Panc1 (cell line): ENCODE results near the gene PINLYP. TPM values are rescaled to one million over a fixed set of nuclear protein-coding genes. Genes with fewer than 3 reads are reported as not detected.

Experiments
- ATAC-seq: fragments of 200-7000 bp; cut with Tn5 transposase; 2 replicates; pipeline ENCODE4 v1.9.1; 2020; ENCODE audit warnings: mild to moderate bottlenecking, moderate library complexity
- BruUV-seq: library from RNA; stranded (reverse); fragments of 400-500 nt; replicated peaks from 2 replicates; lab custom pipeline; 2021; lab: Mats Ljungman, UMichigan
- CTCF ChIA-PET: fragments of 300-600 bp; sonication (Branson Sonifier 250); formaldehyde crosslinking; loops from one replicate; lab custom pipeline; 2022; ENCODE audit warnings: antibody characterized with exemption; lab: Charles Lee
- POLR2A ChIA-PET: fragments of 300-600 bp; sonication (Branson Sonifier 250); formaldehyde crosslinking; loops from one replicate; lab custom pipeline; 2022; ENCODE audit warnings: antibody characterized with exemption; lab: Charles Lee
- DNase-seq: peaks from one replicate; pipeline ENCODE4 v3.0.0-alpha.2; 2010; ENCODE audit warnings: low read depth, low spot score
- H3K27ac ChIP-seq: 2 replicates; pipeline ENCODE4 v1.5.1; 2011; ENCODE audit warnings: mild to moderate bottlenecking, low read length, inconsistent platforms
- H3K27me3 ChIP-seq: fragments of 200-500 bp; sonication (Bioruptor generic); 2 replicates; pipeline ENCODE4 v1.6.0; 2014; ENCODE audit warnings: low read length, inconsistent platforms; ENCODE audit not compliant: control insufficient read depth, insufficient read depth
- H3K36me3 ChIP-seq: fragments of 200-500 bp; sonication (Bioruptor generic); 2 replicates; pipeline ENCODE4 v1.5.1; 2014; ENCODE audit warnings: inconsistent platforms, mild to moderate bottlenecking, low read length, moderate library complexity; ENCODE audit not compliant: control insufficient read depth, insufficient read depth
- H3K4me1 ChIP-seq: 2 replicates; pipeline ENCODE4 v1.5.1; 2011; ENCODE audit warnings: inconsistent platforms, mild to moderate bottlenecking, low read length, moderate library complexity; ENCODE audit not compliant: control insufficient read depth, insufficient read depth
- H3K4me3 ChIP-seq, 2 experiments: 2 replicates each; pipeline ENCODE4 v1.5.1; 2011 to 2012; ENCODE audit warnings: low read depth in 2 of 2, low read length in 2 of 2, mild to moderate bottlenecking in 2 of 2, inconsistent platforms in 1 of 2, moderate library complexity in 1 of 2
- H3K9me3 ChIP-seq: fragments of 200-500 bp; sonication (Bioruptor generic); 2 replicates; pipeline ENCODE4 v1.5.1; 2014; ENCODE audit warnings: low read depth, mild to moderate bottlenecking, inconsistent platforms, low read length, moderate library complexity; ENCODE audit not compliant: control insufficient read depth, insufficient read depth
- CTCF ChIP-seq: fragments of 450-650 bp; IDR thresholded peaks from 2 replicates; pipeline ENCODE4 v1.5.1; 2017; ENCODE audit warnings: mild to moderate bottlenecking
- POLR2AphosphoS5 ChIP-seq: IDR thresholded peaks from 2 replicates; pipeline ENCODE4 v1.6.1; 2012; ENCODE audit warnings: mild to moderate bottlenecking, low read depth, low read length, moderate library complexity
- REST ChIP-seq, 2 experiments: IDR thresholded peaks; 2 replicates each; pipeline ENCODE4 v1.6.1; 2011 to 2012; ENCODE audit warnings: low read depth in 2 of 2, control low read depth in 1 of 2, low read length in 1 of 2, mild to moderate bottlenecking in 1 of 2, moderate library complexity in 1 of 2; ENCODE audit not compliant: insufficient read depth in 1 of 2
- SIN3A ChIP-seq: IDR thresholded peaks from 2 replicates; pipeline ENCODE4 v1.6.1; 2012; ENCODE audit warnings: low read depth, mild to moderate bottlenecking, low read length, moderate library complexity, borderline replicate concordance; ENCODE audit not compliant: insufficient read depth
- TCF7L2 ChIP-seq: IDR thresholded peaks from 2 replicates; pipeline ENCODE4 v1.6.1; 2011; ENCODE audit warnings: mild to moderate bottlenecking, low read depth, low read length, inconsistent platforms
- in situ Hi-C: cut with HindIII; loops from 2 replicates; pipeline ENCODE4 v1.10.0; 2016; ENCODE audit warnings: low sequenced_read_pairs, low pct_unique_long_range_greater_than_20kb
- intact Hi-C: fragments of 100-400 bp; cut with micrococcal nuclease; formaldehyde crosslinking; loops from one replicate; pipeline ENCODE4 v1.10.0; 2022; ENCODE audit not compliant: unreplicated experiment
- total RNA-seq: library from RNA; stranded (reverse); gene quantifications from one replicate; pipeline ENCODE4 v1.2.1, GENCODE V29; 2021; ENCODE audit not compliant: unreplicated experiment

PINLYP gene
- total RNA-seq, 1 experiment from 2014 or later, result 0.21 TPM

DNA sequence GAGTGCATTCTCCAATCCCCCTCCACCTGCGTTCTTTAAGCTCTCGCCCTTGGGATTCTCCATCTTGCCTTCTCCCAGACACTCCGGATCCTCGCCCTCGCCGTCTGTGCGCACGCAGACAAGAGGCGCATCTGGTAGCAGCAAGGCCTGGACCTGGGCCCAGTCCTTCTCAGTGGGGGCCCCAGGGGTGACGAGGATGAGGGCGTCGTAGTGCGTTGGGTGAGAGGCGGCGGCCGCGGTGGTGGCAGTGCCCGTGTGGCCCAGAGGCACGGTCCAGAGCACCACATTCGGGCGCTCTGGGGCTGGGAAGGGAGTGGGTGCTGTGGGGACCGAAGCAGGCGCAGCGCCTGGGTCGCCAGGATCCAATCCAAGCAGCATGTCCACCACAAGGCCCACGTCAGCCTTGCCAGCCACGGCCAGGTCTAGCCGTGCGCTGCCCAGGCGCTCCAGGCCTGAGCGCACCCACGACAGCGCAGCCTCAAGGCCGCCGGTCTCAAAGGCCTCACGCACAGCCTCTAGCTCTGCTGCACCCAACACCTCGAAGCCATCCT lies 17.3 kb downstream of the PINLYP start:
- POLR2A ChIA-PET, result no interaction called here
- CTCF ChIA-PET, result no interaction called here

GRCh38 chr19:43594081-43594697 lies 18.6 kb downstream of the PINLYP start:
- TF ChIP-seq POLR2AphosphoS5, result no peak
- no peak for TF ChIP-seq SIN3A
- H3K36me3 ChIP-seq, result peaks cover 6% of the 10 kb centered on the region; the same call in 1 of the 2 replicates
- ChIA-PET POLR2A (no interaction called here), CTCF (interaction anchor here (0.6 to 1.2 kb wide), 4 partner anchors 35 to 99 kb away, joined by 3 to 10 read pairs (median 4); no protein-coding TSS in a partner anchor)
- H3K27ac ChIP-seq, result peak overlapping the region; percentile 34; the same call in 1 of the 2 replicates
- DNase-seq (no peak), ATAC-seq (no peak)
- BruUV-seq, result no TSS peak
- in situ Hi-C loops (no loop called here), intact Hi-C loops (no loop called here)
- peak overlapping the region; percentile 82 to 90 for H3K4me3 ChIP-seq
- H3K4me1 ChIP-seq, result peaks cover 7% of the 10 kb centered on the region; the same call in 1 of the 2 replicates
- no peaks in the 10 kb centered on the region for H3K27me3 ChIP-seq
- H3K9me3 ChIP-seq, result no peaks in the 10 kb centered on the region

More for the DNA sequence above, 17.3 kb downstream of the PINLYP start:
- in situ Hi-C loops, result no loop called here
- no TSS peak for BruUV-seq
- no peak for ATAC-seq
- H3K9me3 ChIP-seq, result no peaks in the 10 kb centered on the region
- H3K4me1 ChIP-seq, result peaks cover 7% of the 10 kb centered on the region; the same call in 1 of the 2 replicates
- DNase-seq, result no peak
- no peaks in the 10 kb centered on the region for H3K27me3 ChIP-seq
- H3K27ac ChIP-seq, result no peak overlapping the region
- H3K4me3 ChIP-seq, result no peak overlapping the region
- H3K36me3 ChIP-seq, result peaks cover 6% of the 10 kb centered on the region; the same call in 1 of the 2 replicates
- intact Hi-C loops, result no loop called here
- TF ChIP-seq CTCF (no peak), POLR2AphosphoS5 (no peak), SIN3A (no peak), TCF7L2 (no peak), REST (IDR thresholded peaks at IDR 0.05; ENCODE audit: insufficient read depth in 1 of 2, low read depth in 2 of 2, low read length in 1 of 2) (no peak)
